ENCODE measurements around the gene TMA7. TPM values are rescaled to one million over a fixed set of nuclear protein-coding genes. Genes with fewer than 3 reads are reported as not detected.
A peak's percentile ranks its signal among the peaks of the same experiment; 100 is the strongest.

TMA7 gene
- total and polyA plus RNA-seq, 9 of the 15 experiments (the other 6 are each of a cell fraction or from before 2014, with no cell fraction given): 209 to 1,003 (median 486) TPM

GRCh38 chr3:48446425-48447193, 6.6 kb downstream of the TMA7 start, which contains the start of gene ATRIP (continued):
- TF ChIP-seq CHD7 (IDR thresholded peaks at IDR 0.05; ENCODE audit: low read depth, low read length) (no peak), HOMEZ (CRISPR knock-in tag; IDR thresholded peaks at IDR 0.05) (no peak), SMAD4 (CRISPR knock-in tag; conservative IDR thresholded peaks at IDR 0.05) (peak; percentile 65; the same call in 1 of the 2 replicates), KHSRP (IDR thresholded peaks at IDR 0.05) (no peak), DDX20 (tag; IDR thresholded peaks at IDR 0.05; ENCODE audit: low read depth) (no peak), XRCC3 (IDR thresholded peaks at IDR 0.05) (no peak), CBX2 (IDR thresholded peaks at IDR 0.05; ENCODE audit: insufficient read depth, low read length, poor library complexity, severe bottlenecking) (no peak), ZNF830 (CRISPR knock-in tag; IDR thresholded peaks at IDR 0.05) (no peak), ZNF408 (CRISPR knock-in tag; IDR thresholded peaks at IDR 0.05; ENCODE audit: low read depth) (no peak), CEBPG (CRISPR knock-in tag; IDR thresholded peaks at IDR 0.05) (no peak), CEBPG (tag; conservative IDR thresholded peaks at IDR 0.05 in 1 of 2, IDR thresholded peaks at IDR 0.05 in 1 of 2) (no peak), ZEB2 (IDR thresholded peaks at IDR 0.05) (no peak), MTA1 (IDR thresholded peaks at IDR 0.05; ENCODE audit: borderline replicate concordance) (peak; percentile 98), MECOM (CRISPR knock-in tag; IDR thresholded peaks at IDR 0.05) (no peak), WHSC1 (IDR thresholded peaks at IDR 0.05; ENCODE audit: low read length) (no peak), MAFF (IDR thresholded peaks at IDR 0.05; ENCODE audit: low read length) (no peak), FOXJ2 (tag; IDR thresholded peaks at IDR 0.05) (no peak)

Data from K562 (cell line).